AG09309 (cell line): Measurements from ENCODE around the gene LCE6A.

ENCODE experiments used
- DNase-seq: peaks from one replicate; pipeline ENCODE4 v3.0.0-alpha.2; 2010; ENCODE audit warnings: low read depth
- H3K4me3 ChIP-seq: 2 replicates; pipeline ENCODE4 v1.5.1; 2011; ENCODE audit warnings: mild to moderate bottlenecking, low read depth, low read length, moderate library complexity; ENCODE audit not compliant: control insufficient read depth
- TF ChIP-seq, protein P1 (sequence below): IDR thresholded peaks from 2 replicates; pipeline ENCODE4 v1.5.1; 2011; ENCODE audit warnings: mild to moderate bottlenecking, low read depth, low read length, inconsistent platforms; ENCODE audit not compliant: insufficient read depth, control insufficient read depth; ENCODE audit errors: missing control alignments

Gene LCE6A

DNA sequence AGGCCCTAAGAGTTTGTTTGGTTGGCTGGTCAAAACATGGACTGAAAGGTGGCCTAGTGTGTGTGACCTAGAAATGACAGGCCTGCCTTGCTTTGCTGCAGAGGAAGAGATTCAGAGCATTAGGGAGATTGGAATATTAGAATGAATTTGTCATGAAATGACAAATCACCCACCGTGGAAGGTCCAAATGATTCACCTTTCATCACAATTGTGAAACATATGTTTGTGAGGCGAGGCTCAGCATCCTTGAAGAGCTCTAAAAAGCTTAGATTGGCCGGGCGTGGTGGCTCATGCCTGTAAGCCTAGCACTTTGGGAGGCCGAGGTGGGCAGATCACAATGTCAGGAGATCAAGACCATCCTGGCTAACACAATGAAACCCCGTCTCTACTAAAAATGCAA is 25.3 kb upstream of the LCE6A start:
- TF ChIP-seq, protein P1, sequence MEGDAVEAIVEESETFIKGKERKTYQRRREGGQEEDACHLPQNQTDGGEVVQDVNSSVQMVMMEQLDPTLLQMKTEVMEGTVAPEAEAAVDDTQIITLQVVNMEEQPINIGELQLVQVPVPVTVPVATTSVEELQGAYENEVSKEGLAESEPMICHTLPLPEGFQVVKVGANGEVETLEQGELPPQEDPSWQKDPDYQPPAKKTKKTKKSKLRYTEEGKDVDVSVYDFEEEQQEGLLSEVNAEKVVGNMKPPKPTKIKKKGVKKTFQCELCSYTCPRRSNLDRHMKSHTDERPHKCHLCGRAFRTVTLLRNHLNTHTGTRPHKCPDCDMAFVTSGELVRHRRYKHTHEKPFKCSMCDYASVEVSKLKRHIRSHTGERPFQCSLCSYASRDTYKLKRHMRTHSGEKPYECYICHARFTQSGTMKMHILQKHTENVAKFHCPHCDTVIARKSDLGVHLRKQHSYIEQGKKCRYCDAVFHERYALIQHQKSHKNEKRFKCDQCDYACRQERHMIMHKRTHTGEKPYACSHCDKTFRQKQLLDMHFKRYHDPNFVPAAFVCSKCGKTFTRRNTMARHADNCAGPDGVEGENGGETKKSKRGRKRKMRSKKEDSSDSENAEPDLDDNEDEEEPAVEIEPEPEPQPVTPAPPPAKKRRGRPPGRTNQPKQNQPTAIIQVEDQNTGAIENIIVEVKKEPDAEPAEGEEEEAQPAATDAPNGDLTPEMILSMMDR: no peak
- H3K4me3 ChIP-seq: no peak overlapping the region
- no peak for DNase-seq

DNA sequence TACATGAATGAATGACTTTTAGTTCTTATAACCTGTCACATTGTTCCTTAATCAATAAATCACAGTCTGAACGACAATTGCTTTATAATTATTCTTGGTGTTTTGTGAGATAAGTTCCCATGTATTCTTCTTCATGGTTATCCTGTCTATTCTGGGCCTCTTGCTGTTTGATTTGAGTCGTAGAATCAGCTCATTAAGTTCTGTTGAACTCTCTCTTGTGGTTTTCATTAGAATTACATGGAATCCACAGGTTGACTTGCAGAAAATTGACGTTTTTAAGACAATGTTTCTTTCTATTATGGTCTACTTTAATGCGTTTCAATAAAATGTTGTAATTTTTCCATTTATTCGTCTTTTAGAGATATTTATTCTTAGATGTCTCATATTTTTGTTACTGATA is 19.4 kb upstream of the LCE6A start:
- TF ChIP-seq, protein P1: no peak
- no peak for DNase-seq
- no peak overlapping the region for H3K4me3 ChIP-seq

DNA sequence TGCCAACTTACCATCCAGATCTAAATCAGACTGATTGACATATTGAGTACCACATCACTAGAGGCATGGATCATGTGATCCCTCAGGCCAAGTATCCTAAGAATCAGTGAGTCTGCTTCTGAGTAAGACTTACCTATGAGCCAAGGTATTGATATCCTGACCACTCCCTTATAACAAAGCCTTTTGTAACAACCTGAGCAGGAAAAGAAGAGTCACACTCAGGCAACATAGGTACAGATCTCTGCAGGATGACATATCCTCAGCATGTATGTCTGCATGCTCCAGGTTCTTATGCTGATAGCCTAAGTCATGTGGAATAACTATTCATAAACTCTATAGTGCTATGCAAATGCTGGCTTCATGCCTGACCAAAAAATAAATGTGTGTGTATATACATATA is 17.7 kb upstream of the LCE6A start:
- DNase-seq: no peak
- TF ChIP-seq, protein P1: no peak
- H3K4me3 ChIP-seq: no peak overlapping the region

DNA sequence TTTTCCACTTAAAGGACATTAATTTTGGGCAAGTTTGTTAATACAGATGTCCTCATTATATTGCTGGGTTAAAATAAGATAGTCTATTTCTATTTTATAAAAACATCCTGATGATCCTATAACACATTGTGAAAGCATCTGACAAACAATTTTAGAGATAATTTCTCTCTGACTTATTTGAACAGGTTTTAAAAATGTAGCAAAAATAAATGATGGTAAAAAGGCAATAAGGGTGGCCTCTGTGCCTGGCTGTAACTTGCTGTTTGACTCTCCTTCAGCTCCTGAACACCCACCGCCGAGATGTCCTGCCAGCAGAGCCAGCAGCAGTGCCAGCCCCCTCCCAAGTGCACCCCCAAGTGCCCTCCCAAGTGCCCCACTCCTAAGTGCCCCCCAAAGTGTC is 15.5 kb upstream of the LCE6A start, which contains the start of gene LCE1A:
Gene LCE1A, plus strand, starts transcription at position 301 of the 400 bp plus-strand sequence. Its CDS starts 0 bp downstream, at position 301.
- no peak within 1 kb of the TSS for H3K4me3 ChIP-seq
- DNase-seq: no peak
- TF ChIP-seq, protein P1: no peak

DNA sequence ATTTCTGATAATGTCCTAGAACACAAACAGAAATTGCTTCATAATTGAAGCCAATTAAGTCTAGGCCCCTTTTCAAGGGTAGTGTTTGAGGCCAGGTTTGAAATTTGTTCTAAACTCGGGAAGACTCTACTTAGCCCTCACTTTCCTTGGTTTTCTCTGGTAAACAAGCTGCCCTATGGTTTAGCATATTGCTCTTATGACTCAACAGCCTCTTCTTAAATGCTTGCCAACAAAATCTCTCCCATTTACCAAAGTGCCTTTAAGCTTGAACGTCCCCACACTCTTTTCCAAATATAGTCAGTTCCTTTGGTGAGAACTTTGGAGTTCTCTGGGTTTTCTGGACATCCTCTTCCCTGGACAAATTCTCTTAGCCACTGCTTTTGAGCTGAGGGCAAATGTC is 5.8 kb upstream of the LCE6A start:
- no peak for DNase-seq
- TF ChIP-seq, protein P1: no peak
- H3K4me3 ChIP-seq: no peak overlapping the region

DNA sequence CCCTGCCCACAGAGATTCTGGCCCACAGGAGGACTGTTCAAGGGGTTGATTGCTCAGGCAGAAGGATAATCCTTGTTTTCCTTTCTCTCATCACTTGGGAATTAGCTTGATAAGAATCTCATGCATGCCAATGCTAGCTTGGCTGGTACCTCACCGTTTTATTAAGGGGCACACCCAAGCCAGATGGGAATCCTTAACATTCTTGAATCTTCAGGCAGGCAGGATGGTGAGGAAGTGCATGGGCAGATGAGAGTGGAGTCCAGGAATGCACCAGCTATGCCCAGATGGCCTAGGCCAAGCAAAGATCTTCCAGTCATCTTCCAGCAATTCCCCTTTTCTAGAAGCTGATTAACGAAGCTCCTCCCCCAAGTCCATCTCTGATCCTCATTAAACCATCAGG is 13.0 kb downstream of the LCE6A start:
- no peak for DNase-seq
- H3K4me3 ChIP-seq: no peak overlapping the region
- TF ChIP-seq, protein P1: no peak

DNA sequence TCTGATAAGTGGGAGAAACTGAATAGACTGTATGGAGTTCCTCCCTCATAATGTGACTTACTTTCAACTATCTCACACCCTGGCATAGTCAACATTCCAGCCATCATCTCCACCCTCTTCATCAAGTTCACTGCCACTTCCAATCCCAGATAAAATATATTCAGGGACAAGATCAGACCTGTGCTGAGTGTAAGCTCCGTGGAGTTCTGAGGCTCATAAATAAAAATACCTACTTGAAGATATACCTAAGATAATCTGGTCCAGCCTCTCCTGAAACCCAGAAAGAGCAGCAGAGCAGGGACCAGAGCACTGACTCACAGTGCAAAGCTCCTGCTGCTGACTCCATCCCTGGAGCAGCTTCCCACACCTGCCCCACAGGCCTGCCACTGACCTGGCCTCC is 15.4 kb downstream of the LCE6A start:
- H3K4me3 ChIP-seq: no peak overlapping the region
- TF ChIP-seq, protein P1: no peak
- DNase-seq: no peak
